H1 (cell line): Measurements from ENCODE around the gene SEMA3D. TPM values are rescaled to one million over a fixed set of nuclear protein-coding genes. Genes with fewer than 3 reads are reported as not detected.

Experiments used
- CHD1 ChIP-seq: IDR thresholded peaks from 2 replicates; pipeline ENCODE4 v1.6.1; 2012; ENCODE audit warnings: low read depth, low read length, improper control_type of control experiment
- CHD7 ChIP-seq: fragments of 300-600 bp; sonication (generic); IDR thresholded peaks from 2 replicates; pipeline ENCODE4 v1.7.1; 2012; ENCODE audit warnings: low read length, moderate library complexity, mild to moderate bottlenecking, inconsistent platforms; ENCODE audit not compliant: insufficient replicate concordance
- MAFK ChIP-seq: IDR thresholded peaks from 2 replicates; pipeline ENCODE4 v1.6.1; 2012; ENCODE audit warnings: low read depth, mild to moderate bottlenecking, improper control_type of control experiment, low read length
- NRF1 ChIP-seq: IDR thresholded peaks from 2 replicates; pipeline ENCODE4 v1.6.1; 2011; ENCODE audit warnings: mild to moderate bottlenecking, low read depth, low read length, improper control_type of control experiment
- polyA plus RNA-seq, 7 experiments: library from polyadenylated mRNA; depleted of rRNA in 3 of 7; stranded (reverse) in 5 of 7; unstranded in 2 of 7; fragments of >200 nt in 5 of 7; fragments of 200-250 nt in 2 of 7; gene quantifications; 1 replicate in 5 of 7; 2 replicates in 1 of 7; 4 replicates in 1 of 7; pipeline versions ENCODE4 v1.2.1 to v1.2.3, GENCODE V29; 2011 to 2013; ENCODE audit warnings: missing spikeins in 2 of 7, mixed read lengths in 2 of 7
- total RNA-seq: library from RNA; stranded (reverse); fragmentation: NEBNext Ultra II Directional; extraction: Animal tissue kit (Norgen Biotek cat#: 25700); gene quantifications from 2 replicates; pipeline ENCODE4 v1.2.1, GENCODE V29; 2021

The SEMA3D gene
- total and polyA plus RNA-seq, 2 of the 8 experiments (the other 6 are each of a cell fraction or from before 2014, with no cell fraction given), result 1.6 to 3.5 TPM

GRCh38 chr7:85184599-85185423 is 2.0 kb downstream of the SEMA3D start (continued):
- TF ChIP-seq CHD1 (no peak), NRF1 (no peak), MAFK (no peak), CHD7 (no peak)
